NCI-H510A treated with DMSO at 0.1 percent for 48 hours (cell line): ENCODE results near the gene ALX4.

Source experiments
- DNase-seq: peaks from one replicate; lab custom pipeline; 2025; lab: John Stamatoyannopoulos, UW

ALX4 gene

GRCh38 chr11:44267750-44268613 is 42.0 kb downstream of the ALX4 start:
- no peak for DNase-seq

- DNase-seq = no peak
These were observed 42.8 kb downstream of the ALX4 start for GRCh38 chr11:44267006-44267749.

- no peak for DNase-seq
These were observed 43.7 kb downstream of the ALX4 start for GRCh38 chr11:44266056-44266780.

GRCh38 chr11:44264761-44265160 is 45.2 kb downstream of the ALX4 start:
- no peak for DNase-seq

GRCh38 chr11:44264438-44264749 is 45.5 kb downstream of the ALX4 start:
- no peak for DNase-seq

- no peak for DNase-seq
These were observed 46.1 kb downstream of the ALX4 start for GRCh38 chr11:44263738-44264437.

- no peak for DNase-seq
These were observed 47.9 kb downstream of the ALX4 start for GRCh38 chr11:44261800-44262591.

- no peak for DNase-seq
These were observed 49.9 kb downstream of the ALX4 start for GRCh38 chr11:44260081-44260480.

GRCh38 chr11:44258839-44259420 is 51.0 kb downstream of the ALX4 start:
- DNase-seq = no peak

- DNase-seq = no peak
These were observed 51.8 kb downstream of the ALX4 start for GRCh38 chr11:44258190-44258489.

- no peak for DNase-seq
These were observed 52.4 kb downstream of the ALX4 start for GRCh38 chr11:44257338-44258189.

- no peak for DNase-seq
These were observed 53.2 kb downstream of the ALX4 start for GRCh38 chr11:44256673-44257291.

- DNase-seq = no peak
These were observed 54.4 kb downstream of the ALX4 start for GRCh38 chr11:44255406-44256071.

- DNase-seq = no peak
These were observed 56.8 kb downstream of the ALX4 start for GRCh38 chr11:44252999-44253602.

- DNase-seq = no peak
These were observed 59.5 kb downstream of the ALX4 start for GRCh38 chr11:44250421-44250820.

GRCh38 chr11:44248109-44248508 is 61.8 kb downstream of the ALX4 start:
- no peak for DNase-seq

- no peak for DNase-seq
These were observed 62.4 kb downstream of the ALX4 start for GRCh38 chr11:44247508-44247907.

- no peak for DNase-seq
These were observed 63.2 kb downstream of the ALX4 start for GRCh38 chr11:44246726-44247125.
